ENCODE data around the gene TMPRSS11F. TPM values are rescaled to one million over a fixed set of nuclear protein-coding genes. Genes with fewer than 3 reads are reported as not detected.

The TMPRSS11F gene
- total and polyA plus RNA-seq, 4 donors: not detected

- H3K9me3 ChIP-seq (ENCODE audit: control insufficient read depth in 4 of 4, insufficient read depth in 3 of 4, low read length in 3 of 4): no peaks in the 10 kb centered on the region
- H3K4me3 ChIP-seq: no peak overlapping the region
- DNase-seq (no peak), ATAC-seq (ENCODE audit: insufficient read depth, low FRiP score) (no peak)
- 46 to 49% methylated on average over 1 of the region's 1 CpG for WGBS, 2 donors
- no peak for TF ChIP-seq CTCF (IDR thresholded peaks at IDR 0.05; ENCODE audit: control extremely low read depth, extremely low read depth)
- no peaks in the 10 kb centered on the region for H3K4me1 ChIP-seq (ENCODE audit: control insufficient read depth in 5 of 5, insufficient read depth in 5 of 5, low read length in 5 of 5)
- no peaks in the 10 kb centered on the region for H3K36me3 ChIP-seq (ENCODE audit: control insufficient read depth in 4 of 4, insufficient read depth in 4 of 4, low read length in 4 of 4)
- H3K27ac ChIP-seq (ENCODE audit: low read depth in 1 of 2, low read length in 1 of 2): no peak overlapping the region
- no peak overlapping the region for H3K9ac ChIP-seq (ENCODE audit: insufficient read depth in 1 of 2, low read length in 2 of 2)
- no peaks in the 10 kb centered on the region for H3K27me3 ChIP-seq (ENCODE audit: control insufficient read depth in 3 of 3, insufficient read depth in 3 of 3, low read length in 2 of 3)
These were observed 12.2 kb upstream of the TMPRSS11F start for GRCh38 chr4:68141852-68142251.

DNA sequence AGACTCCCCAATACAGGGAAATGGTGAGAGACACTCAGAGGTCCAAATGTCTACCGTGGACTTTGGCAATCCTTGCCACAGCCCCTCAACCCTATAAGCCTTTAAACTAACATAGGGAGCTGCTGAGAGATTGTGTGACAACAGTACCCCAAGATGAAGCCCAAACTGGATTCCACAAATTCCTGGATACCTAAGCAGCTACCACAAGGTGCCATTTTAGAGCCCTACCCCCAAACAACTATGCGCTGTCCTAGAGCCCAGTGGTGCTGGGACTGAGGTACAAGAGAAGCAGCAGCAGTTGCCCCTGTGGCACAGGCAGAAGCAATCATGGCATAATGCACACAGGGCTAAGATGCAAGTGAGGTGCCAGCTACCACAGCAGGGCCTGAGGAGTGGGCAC is 2.7 kb upstream of the TMPRSS11F start:
- Histone ChIP-seq H3K9me3 (ENCODE audit: control insufficient read depth in 4 of 4, insufficient read depth in 3 of 4, low read length in 3 of 4) (peaks cover 0 to 8% (median 1%) of the 10 kb centered on the region in 4 donors), H3K27ac (ENCODE audit: low read depth in 1 of 2, low read length in 1 of 2) (no peak overlapping the region), H3K4me3 (no peak overlapping the region), H3K36me3 (ENCODE audit: control insufficient read depth in 4 of 4, insufficient read depth in 4 of 4, low read length in 4 of 4) (no peaks in the 10 kb centered on the region), H3K27me3 (ENCODE audit: control insufficient read depth in 3 of 3, insufficient read depth in 3 of 3, low read length in 2 of 3) (no peaks in the 10 kb centered on the region), H3K4me1 (ENCODE audit: control insufficient read depth in 5 of 5, insufficient read depth in 5 of 5, low read length in 5 of 5) (no peaks in the 10 kb centered on the region), H3K9ac (ENCODE audit: insufficient read depth in 1 of 2, low read length in 2 of 2) (no peak overlapping the region)
- DNase-seq (no peak), ATAC-seq (ENCODE audit: insufficient read depth, low FRiP score) (no peak)
- 87% methylated on average over 2 of the region's 2 CpGs for WGBS, 2 donors
- no peak for TF ChIP-seq CTCF (IDR thresholded peaks at IDR 0.05; ENCODE audit: control extremely low read depth, extremely low read depth)

DNA sequence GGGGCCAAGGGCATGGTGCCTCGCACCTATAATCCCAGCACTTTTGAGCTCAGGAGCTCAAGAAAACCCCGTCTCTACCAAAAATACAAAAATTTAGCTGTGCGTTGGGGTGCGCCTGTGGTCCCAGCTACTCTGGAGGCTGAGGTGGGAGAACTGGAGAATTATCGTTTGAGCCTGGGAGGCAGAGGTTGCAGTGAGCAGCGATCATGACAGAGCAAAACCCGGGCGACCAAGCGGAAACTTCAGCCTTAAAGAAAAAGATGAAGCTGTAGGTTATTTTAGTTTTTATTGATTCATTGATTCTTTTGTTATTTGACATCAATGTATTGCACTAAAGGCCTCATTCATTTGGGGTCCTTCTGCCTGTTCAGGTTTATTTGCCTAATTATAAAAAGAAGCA is 5.4 kb downstream of the TMPRSS11F start:
- Histone ChIP-seq H3K27me3 (ENCODE audit: control insufficient read depth in 3 of 3, insufficient read depth in 3 of 3, low read length in 2 of 3) (no peaks in the 10 kb centered on the region), H3K9ac (ENCODE audit: insufficient read depth in 1 of 2, low read length in 2 of 2) (no peak overlapping the region), H3K4me3 (no peak overlapping the region), H3K4me1 (ENCODE audit: control insufficient read depth in 5 of 5, insufficient read depth in 5 of 5, low read length in 5 of 5) (no peaks in the 10 kb centered on the region), H3K27ac (ENCODE audit: low read depth in 1 of 2, low read length in 1 of 2) (no peak overlapping the region), H3K36me3 (ENCODE audit: control insufficient read depth in 4 of 4, insufficient read depth in 4 of 4, low read length in 4 of 4) (no peaks in the 10 kb centered on the region), H3K9me3 (ENCODE audit: control insufficient read depth in 4 of 4, insufficient read depth in 3 of 4, low read length in 3 of 4) (peaks cover 0 to 2% (median 0%) of the 10 kb centered on the region in 4 donors)
- WGBS, 2 donors: 95 to 96% methylated on average over 9 of the region's 9 CpGs
- no peak for DNase-seq
- TF ChIP-seq CTCF (IDR thresholded peaks at IDR 0.05; ENCODE audit: control extremely low read depth, extremely low read depth): no peak
- no peak for ATAC-seq (ENCODE audit: insufficient read depth, low FRiP score)

DNA sequence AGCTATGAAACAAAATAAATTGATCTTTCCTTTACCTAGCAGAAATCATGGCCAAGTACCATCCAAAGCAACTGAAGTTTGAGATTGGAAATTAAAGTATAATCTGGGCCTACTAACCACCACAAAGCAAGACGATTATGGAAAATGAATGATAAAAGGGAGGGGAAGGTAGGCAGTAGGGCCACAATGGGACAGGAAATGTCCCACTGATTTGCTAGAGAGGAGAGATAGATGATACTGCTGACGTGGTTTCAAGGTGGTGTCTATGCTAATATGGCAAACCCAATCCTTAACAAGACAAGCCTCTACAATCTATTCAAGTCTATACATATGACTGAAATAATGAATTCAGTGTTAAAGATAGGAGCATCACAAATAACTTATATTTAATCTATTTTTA is 6.1 kb downstream of the TMPRSS11F start:
- Histone ChIP-seq H3K9ac (ENCODE audit: insufficient read depth in 1 of 2, low read length in 2 of 2) (no peak overlapping the region), H3K27ac (ENCODE audit: low read depth in 1 of 2, low read length in 1 of 2) (no peak overlapping the region), H3K4me1 (ENCODE audit: control insufficient read depth in 5 of 5, insufficient read depth in 5 of 5, low read length in 5 of 5) (no peaks in the 10 kb centered on the region), H3K27me3 (ENCODE audit: control insufficient read depth in 3 of 3, insufficient read depth in 3 of 3, low read length in 2 of 3) (no peaks in the 10 kb centered on the region), H3K4me3 (no peak overlapping the region), H3K9me3 (ENCODE audit: control insufficient read depth in 4 of 4, insufficient read depth in 3 of 4, low read length in 3 of 4) (peaks cover 0 to 2% (median 0%) of the 10 kb centered on the region in 4 donors), H3K36me3 (ENCODE audit: control insufficient read depth in 4 of 4, insufficient read depth in 4 of 4, low read length in 4 of 4) (no peaks in the 10 kb centered on the region)
- TF ChIP-seq CTCF (IDR thresholded peaks at IDR 0.05; ENCODE audit: control extremely low read depth, extremely low read depth): no peak
- ATAC-seq (ENCODE audit: insufficient read depth, low FRiP score): no peak
- 76 to 78% methylated on average over 2 of the region's 2 CpGs for WGBS, 2 donors
- DNase-seq: no peak

Measured in lung (tissue), 12 donors.